ENCODE data around the gene PROCA1. TPM values are rescaled to one million over a fixed set of nuclear protein-coding genes. Genes with fewer than 3 reads are reported as not detected.

Gene PROCA1
- total and polyA plus RNA-seq, 2 of the 8 experiments (the other 6 are each of a cell fraction or from before 2014, with no cell fraction given): 21.2 to 26.3 TPM

GRCh38 chr17:28750178-28751047 lies 38.7 kb upstream of the PROCA1 start (continued):
- TF ChIP-seq SP1 (IDR thresholded peaks at IDR 0.05; ENCODE audit: low read depth, low read length): no peak
- no peak for TF ChIP-seq TAF1 (IDR thresholded peaks at IDR 0.05; ENCODE audit: low read depth, low read length)
- no peak for TF ChIP-seq NRF1 (IDR thresholded peaks at IDR 0.05; ENCODE audit: low read depth, low read length)
- TF ChIP-seq CTCF (IDR thresholded peaks at IDR 0.05; ENCODE audit: control extremely low read depth in 1 of 3, insufficient read depth in 1 of 3, low read depth in 1 of 3, low read length in 3 of 3): peak; percentile 98 to 100 (median 100)
- TF ChIP-seq KDM1A (IDR thresholded peaks at IDR 0.05; ENCODE audit: borderline replicate concordance, low read length): no peak
- no peak for TF ChIP-seq GABPA (IDR thresholded peaks at IDR 0.05; ENCODE audit: borderline replicate concordance, insufficient read depth, low read length)
- TF ChIP-seq TBP (IDR thresholded peaks at IDR 0.05; ENCODE audit: low read depth, low read length): peak; percentile 52
- TF ChIP-seq ZNF274 (IDR thresholded peaks at IDR 0.05; ENCODE audit: borderline replicate concordance, extremely low read depth, low read length): no peak
- TF ChIP-seq KDM5A (IDR thresholded peaks at IDR 0.05; ENCODE audit: low read length): no peak
- TF ChIP-seq POLR2A (IDR thresholded peaks at IDR 0.05; ENCODE audit: control extremely low read depth in 1 of 2, low read depth in 2 of 2, low read length in 2 of 2): peak in 1 of 2 experiments; percentile 73; a peak in 2 of 3 replicates
- TF ChIP-seq CHD2 (IDR thresholded peaks at IDR 0.05; ENCODE audit: low read length): no peak; the same call in 1 of the 2 replicates
- TF ChIP-seq MAFK (IDR thresholded peaks at IDR 0.05; ENCODE audit: low read depth, low read length): peak; percentile 20; the same call in 1 of the 2 replicates
